HepG2 (cell line): Measurements from ENCODE around the gene SINHCAF. TPM values are rescaled to one million over a fixed set of nuclear protein-coding genes. Genes with fewer than 3 reads are reported as not detected.

Experiments used
- BRCA1 ChIP-seq: sonication (generic); formaldehyde crosslinking; IDR thresholded peaks from 2 replicates; pipeline ENCODE4 v1.4.0; 2020; ENCODE audit warnings: missing genetic modification reagents
- BRF2 ChIP-seq: sonication (generic); formaldehyde crosslinking; IDR thresholded peaks from 2 replicates; pipeline ENCODE4 v1.8.1; 2022; ENCODE audit warnings: mild to moderate bottlenecking, missing genetic modification reagents
- GATAD2A ChIP-seq: IDR thresholded peaks from 2 replicates; pipeline ENCODE4 v1.6.1; 2016
- HIC2 ChIP-seq: sonication (generic); formaldehyde crosslinking; IDR thresholded peaks from 2 replicates; pipeline ENCODE4 v1.9.0; 2022; ENCODE audit warnings: low read depth, missing genetic modification reagents
- HNF4A ChIP-seq: sonication (generic); formaldehyde crosslinking; IDR thresholded peaks from 2 replicates; pipeline ENCODE4 v1.4.0; 2020; ENCODE audit warnings: missing genetic modification reagents
- HOXA7 ChIP-seq: sonication (generic); formaldehyde crosslinking; IDR thresholded peaks from 2 replicates; pipeline ENCODE4 v1.8.1; 2022; ENCODE audit warnings: mild to moderate bottlenecking, missing genetic modification reagents, moderate library complexity
- KLF13 ChIP-seq: sonication (generic); formaldehyde crosslinking; IDR thresholded peaks from 2 replicates; pipeline ENCODE4 v1.4.0; 2020; ENCODE audit warnings: mild to moderate bottlenecking, missing genetic modification reagents
- NFIC ChIP-seq: IDR thresholded peaks from 2 replicates; pipeline ENCODE4 v1.6.1; 2012; ENCODE audit warnings: mild to moderate bottlenecking, low read length, inconsistent platforms
- TBP ChIP-seq: sonication (generic); formaldehyde crosslinking; IDR thresholded peaks from 2 replicates; pipeline ENCODE4 v1.5.0; 2020; ENCODE audit warnings: missing genetic modification reagents
- U2AF2 ChIP-seq: fragments of 200-400 bp; formaldehyde crosslinking; IDR thresholded peaks from 2 replicates; pipeline ENCODE4 v1.6.1; 2017; ENCODE audit warnings: low read depth, mild to moderate bottlenecking, low read length
- ZBTB20 ChIP-seq: sonication (generic); formaldehyde crosslinking; IDR thresholded peaks from 2 replicates; pipeline ENCODE4 v1.8.1; 2023; ENCODE audit warnings: missing genetic modification reagents, low read depth, mild to moderate bottlenecking, borderline replicate concordance
- ZNF563 ChIP-seq: sonication (generic); formaldehyde crosslinking; IDR thresholded peaks from 2 replicates; pipeline ENCODE4 v1.8.0; 2022; ENCODE audit warnings: mild to moderate bottlenecking, moderate library complexity, missing genetic modification reagents
- ZNF678 ChIP-seq: sonication (generic); formaldehyde crosslinking; IDR thresholded peaks from 2 replicates; pipeline ENCODE4 v1.4.0; 2020; ENCODE audit warnings: mild to moderate bottlenecking, missing genetic modification reagents
- ZNF691 ChIP-seq: sonication (generic); formaldehyde crosslinking; IDR thresholded peaks from 2 replicates; pipeline ENCODE4 v1.4.0; 2020; ENCODE audit warnings: missing genetic modification reagents, low read depth, mild to moderate bottlenecking, borderline replicate concordance
- ZNF777 ChIP-seq: sonication (generic); formaldehyde crosslinking; IDR thresholded peaks from 2 replicates; pipeline ENCODE4 v1.4.0; 2020; ENCODE audit warnings: missing genetic modification reagents
- ZZZ3 ChIP-seq: sonication (generic); formaldehyde crosslinking; IDR thresholded peaks from 2 replicates; pipeline ENCODE4 v1.4.0; 2020; ENCODE audit warnings: missing genetic modification reagents, mild to moderate bottlenecking, borderline replicate concordance
- polyA plus RNA-seq, 8 experiments: library from polyadenylated mRNA; depleted of rRNA in 3 of 8; stranded (reverse) in 7 of 8; unstranded in 1 of 8; fragments of >200 nt; fragmentation: Illumina TruSeq in 4 of 8; extraction: Trizol in 4 of 8; gene quantifications; 2 replicates each; pipeline versions ENCODE4 v1.2.1 to v1.2.3, GENCODE V29; 2011 to 2016; ENCODE audit warnings: low read depth in 4 of 8, missing spikeins in 1 of 8, mixed read lengths in 1 of 8; ENCODE audit not compliant: insufficient read depth in 1 of 8
- total RNA-seq, 5 experiments: library from RNA; depleted of rRNA; stranded (reverse); fragments of >200 nt; fragmentation: Illumina TruSeq; extraction: Trizol; gene quantifications; 2 replicates each; pipeline ENCODE4 v1.2.3, GENCODE V29; 2016; ENCODE audit warnings: low read depth in 1 of 5
- TF ChIP-seq, protein P1 (sequence below): sonication (generic); formaldehyde crosslinking; conservative IDR thresholded peaks from 2 replicates; pipeline ENCODE4 v1.8.1; 2023; ENCODE audit warnings: missing genetic modification reagents
- TF ChIP-seq, protein P2 (sequence below): sonication (generic); formaldehyde crosslinking; IDR thresholded peaks from 2 replicates; pipeline ENCODE4 v1.4.0; 2020; ENCODE audit warnings: mild to moderate bottlenecking, missing genetic modification reagents, borderline replicate concordance

The SINHCAF gene
- total and polyA plus RNA-seq, 2 of the 13 experiments (the other 11 are each of a cell fraction or from before 2014, with no cell fraction given) = 54.6 to 97.8 TPM

DNA sequence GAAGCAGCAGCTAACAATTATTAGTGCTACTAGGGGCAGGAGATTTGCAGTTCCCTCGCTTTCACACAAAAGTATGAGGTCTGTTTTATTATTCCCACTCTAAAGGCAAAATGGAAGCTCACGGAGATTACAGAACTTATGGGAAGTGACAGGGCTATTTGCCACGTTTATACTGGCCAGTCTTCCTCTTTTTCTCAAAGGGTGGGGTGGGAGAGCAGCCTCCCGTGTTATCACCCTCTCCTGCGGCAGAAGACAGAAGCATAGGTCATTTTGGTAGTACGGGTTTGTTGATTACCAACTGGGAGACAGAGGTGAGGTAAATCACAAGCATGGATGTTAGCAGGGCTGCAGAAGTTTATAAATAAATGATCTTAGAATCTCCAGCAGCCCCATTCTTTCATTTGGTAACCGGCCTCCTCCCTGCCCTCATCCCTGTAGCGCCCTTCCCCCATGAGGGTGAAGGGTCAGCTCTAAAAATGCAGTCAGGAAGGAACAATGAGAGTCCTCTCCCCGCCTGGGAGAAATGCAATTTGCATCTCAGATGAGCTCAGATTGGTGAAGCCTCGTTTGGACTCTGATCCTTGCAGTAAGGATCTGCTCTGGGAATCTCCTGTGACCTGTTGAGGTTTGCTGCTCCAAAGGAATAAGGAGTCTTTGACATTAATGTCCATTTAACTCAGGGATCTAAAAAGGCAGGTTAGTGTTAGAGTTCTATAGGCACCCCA is 44.7 kb upstream of the SINHCAF start (continued):
- TF ChIP-seq ZZZ3 (CRISPR knock-in tag) (no peak), ZNF691 (no peak), BRCA1 (CRISPR knock-in tag) (no peak), GATAD2A (no peak), NFIC (no peak), ZNF678 (CRISPR knock-in tag) (no peak), ZNF777 (CRISPR knock-in tag) (no peak), ZNF563 (CRISPR knock-in tag) (no peak), HOXA7 (CRISPR knock-in tag) (no peak), BRF2 (CRISPR knock-in tag) (no peak), U2AF2 (no peak), KLF13 (CRISPR knock-in tag) (no peak), TBP (no peak), HNF4A (peak; percentile 63), HIC2 (CRISPR knock-in tag) (no peak), ZBTB20 (CRISPR knock-in tag) (0 out of 2 replicates have a peak, but pooled peaks have one; percentile 17)
- TF ChIP-seq, protein P1, sequence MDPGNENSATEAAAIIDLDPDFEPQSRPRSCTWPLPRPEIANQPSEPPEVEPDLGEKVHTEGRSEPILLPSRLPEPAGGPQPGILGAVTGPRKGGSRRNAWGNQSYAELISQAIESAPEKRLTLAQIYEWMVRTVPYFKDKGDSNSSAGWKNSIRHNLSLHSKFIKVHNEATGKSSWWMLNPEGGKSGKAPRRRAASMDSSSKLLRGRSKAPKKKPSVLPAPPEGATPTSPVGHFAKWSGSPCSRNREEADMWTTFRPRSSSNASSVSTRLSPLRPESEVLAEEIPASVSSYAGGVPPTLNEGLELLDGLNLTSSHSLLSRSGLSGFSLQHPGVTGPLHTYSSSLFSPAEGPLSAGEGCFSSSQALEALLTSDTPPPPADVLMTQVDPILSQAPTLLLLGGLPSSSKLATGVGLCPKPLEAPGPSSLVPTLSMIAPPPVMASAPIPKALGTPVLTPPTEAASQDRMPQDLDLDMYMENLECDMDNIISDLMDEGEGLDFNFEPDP (CRISPR knock-in tag) = no peak
- TF ChIP-seq, protein P2, sequence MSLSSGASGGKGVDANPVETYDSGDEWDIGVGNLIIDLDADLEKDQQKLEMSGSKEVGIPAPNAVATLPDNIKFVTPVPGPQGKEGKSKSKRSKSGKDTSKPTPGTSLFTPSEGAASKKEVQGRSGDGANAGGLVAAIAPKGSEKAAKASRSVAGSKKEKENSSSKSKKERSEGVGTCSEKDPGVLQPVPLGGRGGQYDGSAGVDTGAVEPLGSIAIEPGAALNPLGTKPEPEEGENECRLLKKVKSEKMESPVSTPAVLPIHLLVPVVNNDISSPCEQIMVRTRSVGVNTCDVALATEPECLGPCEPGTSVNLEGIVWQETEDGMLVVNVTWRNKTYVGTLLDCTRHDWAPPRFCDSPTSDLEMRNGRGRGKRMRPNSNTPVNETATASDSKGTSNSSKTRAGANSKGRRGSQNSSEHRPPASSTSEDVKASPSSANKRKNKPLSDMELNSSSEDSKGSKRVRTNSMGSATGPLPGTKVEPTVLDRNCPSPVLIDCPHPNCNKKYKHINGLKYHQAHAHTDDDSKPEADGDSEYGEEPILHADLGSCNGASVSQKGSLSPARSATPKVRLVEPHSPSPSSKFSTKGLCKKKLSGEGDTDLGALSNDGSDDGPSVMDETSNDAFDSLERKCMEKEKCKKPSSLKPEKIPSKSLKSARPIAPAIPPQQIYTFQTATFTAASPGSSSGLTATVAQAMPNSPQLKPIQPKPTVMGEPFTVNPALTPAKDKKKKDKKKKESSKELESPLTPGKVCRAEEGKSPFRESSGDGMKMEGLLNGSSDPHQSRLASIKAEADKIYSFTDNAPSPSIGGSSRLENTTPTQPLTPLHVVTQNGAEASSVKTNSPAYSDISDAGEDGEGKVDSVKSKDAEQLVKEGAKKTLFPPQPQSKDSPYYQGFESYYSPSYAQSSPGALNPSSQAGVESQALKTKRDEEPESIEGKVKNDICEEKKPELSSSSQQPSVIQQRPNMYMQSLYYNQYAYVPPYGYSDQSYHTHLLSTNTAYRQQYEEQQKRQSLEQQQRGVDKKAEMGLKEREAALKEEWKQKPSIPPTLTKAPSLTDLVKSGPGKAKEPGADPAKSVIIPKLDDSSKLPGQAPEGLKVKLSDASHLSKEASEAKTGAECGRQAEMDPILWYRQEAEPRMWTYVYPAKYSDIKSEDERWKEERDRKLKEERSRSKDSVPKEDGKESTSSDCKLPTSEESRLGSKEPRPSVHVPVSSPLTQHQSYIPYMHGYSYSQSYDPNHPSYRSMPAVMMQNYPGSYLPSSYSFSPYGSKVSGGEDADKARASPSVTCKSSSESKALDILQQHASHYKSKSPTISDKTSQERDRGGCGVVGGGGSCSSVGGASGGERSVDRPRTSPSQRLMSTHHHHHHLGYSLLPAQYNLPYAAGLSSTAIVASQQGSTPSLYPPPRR (CRISPR knock-in tag) = no peak
